Activated T-helper 9 cell treated with anti-CD3 and anti-CD28 coated beads, Interleukin-2, amount 50 U/mL, for 16 hours (primary cell): ENCODE results near the gene SUSD1.
"Not testable (repeated sequence)": the region's sequence is repeated elsewhere in the genome, so short reads cannot be mapped to it uniquely, and the experiment has no call there.

Experiments used
- DNase-seq: peaks from one replicate; pipeline ENCODE4 v3.0.0-alpha.2; 2020; ENCODE audit warnings: low read depth

Gene SUSD1

DNA sequence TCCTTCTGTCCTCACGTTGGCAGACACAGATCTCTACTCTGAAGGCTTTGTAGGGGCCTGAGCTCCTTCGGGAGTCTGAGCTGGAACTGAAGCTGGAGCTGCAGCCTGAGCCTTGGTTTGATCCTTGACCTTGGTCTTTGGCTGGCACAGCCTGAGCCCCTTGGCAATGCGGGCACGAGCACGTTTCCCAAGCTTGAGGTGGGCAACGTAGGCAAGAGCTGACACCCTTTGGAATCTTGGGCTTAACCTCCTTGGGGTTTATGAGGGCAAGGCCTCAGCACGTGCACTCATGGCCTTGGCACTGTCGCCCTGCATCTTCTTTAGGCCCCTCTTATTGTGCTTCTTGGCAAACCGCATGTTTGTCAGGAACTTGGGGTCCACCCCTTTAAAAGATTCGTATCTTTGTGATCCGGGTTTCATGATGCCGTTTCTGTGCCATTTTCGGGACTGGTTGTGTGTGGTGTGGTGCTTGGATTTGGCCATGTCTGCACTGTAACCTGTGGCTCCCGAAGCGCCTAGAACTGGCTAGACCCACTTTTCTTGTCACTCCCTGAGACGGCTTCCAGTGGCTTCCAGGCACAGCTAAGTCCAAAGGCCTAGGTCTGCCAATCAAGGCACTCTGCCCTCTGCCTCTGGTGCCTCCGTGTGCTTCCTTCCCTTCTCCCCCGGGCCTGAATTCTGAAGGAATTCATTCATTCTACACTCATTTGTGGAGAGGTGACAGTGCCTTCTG lies 1.4 kb downstream of the SUSD1 start:
- DNase-seq = no peak

DNA sequence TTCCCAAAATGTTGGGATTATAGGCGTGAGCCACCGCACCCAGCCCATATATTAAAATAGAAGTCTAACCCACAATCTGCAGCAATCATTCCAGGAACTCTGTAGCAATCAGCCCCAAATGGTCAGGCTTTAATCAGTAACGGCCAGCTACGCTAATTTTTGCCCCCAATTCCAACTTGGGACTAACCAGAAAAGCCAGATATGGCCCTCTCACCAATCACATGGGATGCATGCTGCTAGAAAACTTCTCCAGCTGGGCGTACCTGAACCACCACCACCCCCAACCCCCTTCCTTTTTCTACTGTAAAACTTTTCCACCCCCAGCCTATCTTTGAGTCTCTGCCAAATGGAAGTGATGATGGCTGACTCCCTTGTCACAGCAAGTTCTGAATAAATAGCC lies 4.1 kb downstream of the SUSD1 start:
- no peak for DNase-seq

DNA sequence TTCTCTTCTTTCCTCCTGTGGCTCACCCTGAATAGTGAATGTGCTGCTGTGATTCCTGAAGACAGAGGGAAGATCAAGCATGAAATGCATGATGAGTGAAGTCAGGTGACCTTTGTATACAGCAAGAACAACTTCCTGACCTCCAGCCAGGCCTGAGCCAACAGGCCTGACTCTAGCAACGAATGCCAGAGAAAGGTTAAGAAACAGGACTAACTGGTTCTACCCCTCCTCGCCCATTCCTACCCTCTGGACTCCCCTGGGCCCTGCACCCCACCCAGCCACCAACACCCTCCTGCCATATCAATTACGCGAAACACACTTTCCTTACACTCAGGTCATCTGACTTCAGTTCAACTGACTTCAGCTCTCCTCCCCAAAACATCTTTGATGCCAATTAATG lies 4.9 kb downstream of the SUSD1 start:
- no peak for DNase-seq

DNA sequence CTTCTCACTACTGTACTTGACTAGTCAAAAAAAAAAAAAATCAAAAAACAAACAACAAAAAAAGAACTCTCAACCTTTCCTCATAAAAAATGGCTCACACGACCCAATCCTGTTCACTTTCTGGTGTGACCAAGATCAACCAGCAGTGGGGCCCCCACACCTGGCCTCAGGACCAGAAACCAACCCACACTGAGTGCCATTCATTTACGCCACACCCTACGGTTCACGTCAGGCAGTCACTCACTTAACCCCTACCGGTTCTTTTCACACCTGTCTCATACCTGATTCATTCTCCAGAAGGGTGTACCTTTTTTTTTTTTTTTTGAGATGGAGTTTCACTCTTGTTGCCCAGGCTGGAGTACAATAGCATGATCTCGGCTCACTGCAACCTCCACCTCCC lies 5.7 kb downstream of the SUSD1 start:
- DNase-seq = no peak

DNA sequence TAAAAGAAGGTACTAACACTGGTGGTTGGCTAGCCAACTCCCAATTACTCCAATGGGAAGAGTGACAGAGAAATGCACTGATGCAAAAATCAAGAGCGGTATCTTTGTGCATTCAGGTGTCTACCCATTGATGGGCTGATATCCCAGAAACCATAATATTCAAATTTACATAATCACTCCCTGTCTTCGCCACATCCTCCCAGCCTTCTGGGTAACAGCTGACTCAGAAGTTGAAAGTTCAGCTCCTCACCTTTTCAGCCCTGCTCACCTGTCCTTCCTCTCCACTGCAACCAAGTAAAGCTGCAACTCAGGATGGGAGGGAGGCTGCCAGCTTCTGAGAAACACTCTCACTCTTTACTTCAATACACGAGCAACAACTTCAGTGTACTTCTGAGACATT lies 6.9 kb downstream of the SUSD1 start:
- DNase-seq = no peak

DNA sequence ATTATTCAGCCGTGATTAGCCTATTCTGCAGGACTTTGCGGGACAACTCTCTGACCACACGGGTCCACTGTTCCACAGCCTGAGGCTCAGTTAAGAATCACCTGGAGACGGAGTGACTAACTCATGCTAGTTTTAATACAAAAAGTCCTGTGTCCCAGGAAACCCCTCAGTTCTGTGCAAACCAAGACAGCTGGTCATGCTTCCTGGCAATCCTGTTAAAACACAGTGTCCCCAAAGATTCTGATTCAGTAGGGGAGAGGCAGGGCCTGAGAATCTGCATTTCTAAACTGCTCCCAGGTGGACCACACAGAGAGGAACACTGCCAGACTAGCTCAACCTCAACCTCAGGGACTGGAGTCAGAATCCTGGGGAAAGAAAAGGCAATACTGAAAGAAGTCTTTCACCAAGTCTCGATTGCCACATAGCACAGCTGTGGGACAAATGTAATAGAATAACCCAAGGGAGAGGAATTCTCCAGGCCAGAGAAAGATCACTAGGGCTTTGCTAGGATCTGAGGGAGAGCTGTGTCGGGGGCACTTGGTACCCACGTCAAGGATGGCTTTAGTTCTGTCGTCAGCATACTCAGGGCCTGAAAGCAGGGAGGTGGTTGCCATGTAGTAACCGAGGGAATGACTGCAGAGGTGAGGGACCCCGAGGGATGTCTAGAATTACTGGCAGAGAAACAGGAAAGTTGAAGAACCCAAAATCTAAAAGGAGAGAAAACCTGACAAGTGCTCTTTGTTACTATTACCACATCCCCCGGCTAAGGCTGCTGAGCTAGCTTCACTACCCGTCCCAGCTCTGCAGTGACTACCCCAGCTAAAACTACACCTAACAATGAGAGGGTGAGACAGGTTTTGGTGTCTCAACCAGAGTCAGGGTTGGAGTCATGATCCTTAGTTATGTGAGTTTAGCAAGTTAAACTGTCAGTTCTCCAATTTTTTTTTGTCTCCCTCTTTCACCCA lies 8.6 kb downstream of the SUSD1 start:
- no peak for DNase-seq

DNA sequence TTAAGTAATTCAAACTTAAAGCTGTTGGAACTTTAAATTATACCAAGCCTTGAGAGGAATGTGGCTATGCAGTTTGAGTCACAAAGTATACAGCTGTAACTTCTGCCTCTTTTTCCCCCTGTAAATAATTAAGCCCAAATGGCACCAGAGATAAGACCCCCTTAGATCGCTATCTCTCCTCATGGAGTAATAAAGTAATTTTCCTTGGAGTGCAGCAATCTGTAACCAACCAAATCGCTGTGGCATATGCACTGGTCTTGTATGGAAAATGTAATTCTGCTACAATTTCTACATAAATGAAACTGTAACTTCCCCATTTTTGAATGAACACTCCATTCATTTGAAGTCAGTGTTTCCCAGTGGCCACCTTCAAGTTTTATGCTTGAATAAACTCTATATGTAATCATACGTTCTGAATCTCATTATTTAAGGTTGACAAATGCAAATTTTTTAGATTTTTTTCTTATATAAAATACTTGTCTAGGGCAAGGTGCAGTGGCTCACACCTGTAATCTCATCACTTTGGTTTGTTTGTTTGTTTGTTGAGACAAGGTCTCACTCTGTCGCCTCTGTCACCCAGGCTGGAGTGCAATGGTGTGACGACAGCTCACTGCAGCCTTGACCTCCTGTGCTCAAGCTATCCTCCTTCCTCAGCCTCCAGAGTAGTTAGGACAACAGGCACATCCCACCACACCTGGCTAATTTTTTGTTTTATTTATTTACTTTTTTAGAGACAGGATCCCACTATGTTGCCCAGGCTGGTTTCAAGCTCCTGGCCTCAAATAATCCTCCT lies 12.3 kb downstream of the SUSD1 start:
- no peak for DNase-seq

DNA sequence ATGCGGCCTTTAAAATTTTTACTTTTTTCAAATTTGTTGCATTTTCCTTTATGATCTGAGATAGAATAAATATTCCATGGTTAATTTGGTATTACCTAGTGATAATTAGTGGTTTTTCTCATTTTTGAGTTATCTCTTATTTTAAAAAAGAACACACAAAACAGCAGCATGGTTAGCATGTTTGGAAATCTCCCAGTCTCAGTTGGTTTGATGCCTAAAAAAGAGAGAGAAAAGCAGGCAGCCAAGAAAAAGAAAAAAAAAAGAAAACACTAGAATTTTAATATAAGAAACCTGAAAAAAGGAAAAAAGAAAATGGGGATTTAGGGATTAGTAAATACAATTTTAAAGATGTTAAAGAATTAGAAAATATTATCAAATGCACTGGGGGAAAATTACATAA lies 15.3 kb downstream of the SUSD1 start:
- DNase-seq = no peak

DNA sequence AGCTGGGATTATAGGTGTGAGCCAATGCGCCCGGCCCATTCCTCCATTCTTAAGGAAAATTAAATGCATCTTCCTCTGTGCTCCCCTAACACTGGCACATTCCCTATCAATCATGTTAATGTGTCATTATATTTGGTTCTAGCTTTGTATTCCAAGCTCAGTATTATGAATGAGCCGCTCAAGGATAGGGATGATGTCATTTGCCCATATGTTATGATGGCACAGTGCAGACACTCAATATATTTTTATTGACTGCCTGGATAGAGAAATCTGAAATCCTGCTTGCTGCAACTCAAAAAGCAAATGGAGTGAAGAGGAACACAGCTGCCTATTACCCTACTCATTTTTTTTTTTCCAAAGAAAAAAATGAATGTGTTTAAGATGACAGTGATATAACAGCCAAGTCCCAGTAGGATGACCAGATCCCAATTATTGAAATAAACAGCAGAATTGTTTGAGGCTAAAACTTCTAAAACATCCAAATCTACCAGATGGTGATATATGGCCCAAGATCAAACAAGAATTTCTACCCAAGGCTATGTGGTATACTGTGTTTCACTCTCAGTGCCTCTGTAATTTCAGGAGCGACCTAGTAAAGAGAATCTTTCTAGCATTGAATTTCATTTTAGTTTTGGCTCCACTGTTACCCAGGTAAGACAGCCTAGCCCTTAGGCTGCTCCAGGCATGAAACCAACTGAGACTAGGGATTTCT lies 16.3 kb downstream of the SUSD1 start:
- DNase-seq = no peak

DNA sequence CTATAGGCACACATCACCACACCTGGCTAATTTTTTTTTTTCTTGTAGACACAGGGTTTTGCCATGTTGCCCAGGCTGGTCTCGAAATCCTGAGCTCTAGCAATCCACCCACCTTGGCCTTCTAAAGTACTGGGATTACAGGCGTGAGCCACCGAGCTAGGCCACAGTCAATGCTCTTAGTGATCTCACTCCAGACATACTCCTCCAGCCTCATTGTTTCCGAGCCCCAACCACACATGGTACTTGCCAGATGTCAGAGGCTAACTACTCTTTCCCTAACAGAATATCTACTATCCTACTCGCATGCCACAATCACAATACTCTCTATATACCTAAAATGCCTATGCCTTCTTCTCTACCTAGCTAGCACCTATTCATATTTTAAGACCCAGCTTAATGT lies 17.1 kb downstream of the SUSD1 start:
- DNase-seq = no peak

DNA sequence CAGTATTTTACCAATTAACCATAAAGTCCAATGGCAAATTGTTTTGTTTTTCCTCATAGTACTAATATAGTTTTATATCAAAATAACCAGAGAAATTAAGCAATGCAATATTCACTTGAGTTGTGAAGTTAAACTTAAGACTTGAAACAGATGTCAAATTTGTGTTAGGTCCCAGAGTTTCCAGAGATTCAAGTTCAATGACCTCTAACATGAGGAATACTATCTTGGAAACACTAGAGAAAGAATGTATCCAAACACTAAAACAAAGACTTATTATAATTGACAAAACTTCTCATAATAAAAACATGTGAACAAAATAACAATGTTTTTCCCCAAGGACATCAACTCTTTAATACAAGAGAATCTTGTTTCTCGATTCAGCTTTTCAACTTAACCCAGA lies 18.0 kb downstream of the SUSD1 start:
- no peak for DNase-seq

DNA sequence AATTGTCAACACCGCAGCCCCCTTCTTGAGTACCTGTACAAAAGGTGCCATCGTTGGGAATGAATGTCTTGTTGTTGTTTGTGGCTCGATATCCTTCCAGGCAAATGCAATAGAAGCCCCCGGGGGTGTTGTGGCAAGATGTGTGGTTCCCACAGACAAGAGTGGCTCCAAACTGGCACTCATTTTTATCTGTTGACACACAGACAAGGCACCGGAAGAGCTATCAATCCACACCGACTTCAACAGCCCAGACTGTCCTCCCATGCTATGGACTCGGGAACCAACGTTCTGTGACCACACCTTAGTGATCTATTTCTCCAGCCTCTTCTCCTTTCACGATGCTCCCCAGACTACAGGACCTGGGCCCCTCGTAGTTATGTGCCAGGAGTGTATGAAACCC lies 25.9 kb downstream of the SUSD1 start:
- DNase-seq = no peak

DNA sequence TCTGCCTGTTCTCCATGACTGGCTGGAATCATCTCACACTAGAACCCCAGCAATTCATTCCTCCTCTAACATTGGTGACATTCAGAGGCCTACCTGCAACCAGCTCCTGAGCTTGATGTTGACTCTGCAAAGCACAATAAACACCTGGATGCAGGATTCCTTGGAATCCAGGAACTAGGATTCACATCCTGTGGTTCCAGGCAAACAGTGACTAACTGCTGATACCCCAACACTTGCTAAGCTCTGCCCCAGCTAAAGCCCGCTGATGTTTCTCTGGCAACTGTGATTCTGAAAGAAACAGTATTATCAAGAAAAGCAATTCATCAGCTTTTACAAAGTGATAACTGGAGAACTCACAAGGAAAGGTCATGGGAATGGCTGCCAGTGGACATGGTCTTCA lies 29.2 kb downstream of the SUSD1 start:
- no peak for DNase-seq

DNA sequence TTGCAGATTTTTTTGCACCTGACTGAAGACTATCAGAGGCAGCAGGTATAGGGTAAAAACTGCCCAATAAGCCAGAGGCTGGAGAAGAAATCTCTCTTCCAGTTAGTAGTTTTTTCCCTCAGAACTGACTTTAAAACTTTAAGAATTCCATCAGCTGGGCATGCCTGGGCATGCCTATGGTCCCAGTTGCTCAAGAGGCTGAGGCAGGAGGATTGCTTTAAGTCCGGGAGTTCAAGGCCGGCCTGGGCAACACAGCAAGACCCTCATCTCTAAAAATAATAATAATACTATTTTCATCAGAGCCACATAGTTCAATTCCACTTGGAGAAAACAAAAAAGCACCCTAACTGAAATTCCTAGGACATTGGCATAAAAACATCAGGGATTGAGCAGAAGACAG lies 30.3 kb downstream of the SUSD1 start:
- no peak for DNase-seq

DNA sequence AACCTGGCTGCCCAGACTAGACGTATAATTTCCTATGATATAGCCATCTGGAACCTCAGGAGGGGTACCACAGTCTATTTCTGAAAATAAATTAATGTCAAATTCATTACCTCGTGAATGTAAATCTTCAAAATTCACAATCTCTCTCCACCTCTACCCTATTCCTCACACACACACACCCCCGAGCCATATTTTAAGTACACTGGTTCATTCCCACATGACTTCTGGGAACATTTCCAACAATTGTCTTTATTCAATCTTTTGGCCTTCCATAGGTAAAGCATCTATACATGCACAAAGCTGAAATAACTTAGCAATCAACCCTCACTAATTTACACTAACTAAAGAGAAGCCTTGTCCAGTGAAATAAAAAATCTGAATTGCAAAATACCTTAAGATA lies 32.7 kb downstream of the SUSD1 start:
- DNase-seq = no peak

DNA sequence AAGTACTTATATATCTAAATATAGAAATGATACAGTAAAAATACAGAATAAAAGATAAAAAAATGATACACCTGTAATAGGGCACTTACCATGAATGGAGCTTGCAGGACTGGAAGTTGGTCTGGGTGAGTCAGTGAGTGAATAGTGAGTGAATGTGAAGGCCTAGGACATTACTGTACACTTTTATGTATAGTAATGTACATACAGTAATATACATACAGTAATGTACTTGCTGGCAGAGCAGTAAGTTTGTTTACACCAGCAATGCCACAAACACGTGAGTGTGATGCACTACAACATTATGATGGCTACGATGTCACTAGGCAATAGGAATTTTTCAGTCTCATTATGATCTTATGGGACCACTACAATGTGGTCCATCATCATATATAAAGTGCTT lies 34.2 kb downstream of the SUSD1 start:
- DNase-seq = no peak

DNA sequence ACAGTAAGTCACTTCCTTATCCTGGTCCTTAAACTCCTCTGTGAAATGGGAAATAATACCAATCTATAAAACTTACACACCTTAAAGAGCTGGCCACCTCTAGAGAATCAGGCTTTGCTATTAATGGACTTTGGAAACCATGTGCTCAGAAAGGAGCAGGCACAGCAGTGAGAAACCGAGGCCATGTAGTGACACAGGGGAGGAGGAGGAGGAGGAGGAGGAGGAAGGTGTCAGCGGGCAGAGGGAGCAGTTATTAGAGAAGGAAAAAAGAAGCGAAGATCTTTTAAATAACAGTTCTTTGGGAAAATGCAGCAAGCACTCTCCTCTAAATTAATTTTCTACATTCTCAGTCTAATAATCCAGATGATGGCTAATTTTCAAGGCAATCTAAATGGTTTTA lies 38.0 kb downstream of the SUSD1 start:
- DNase-seq = no peak

DNA sequence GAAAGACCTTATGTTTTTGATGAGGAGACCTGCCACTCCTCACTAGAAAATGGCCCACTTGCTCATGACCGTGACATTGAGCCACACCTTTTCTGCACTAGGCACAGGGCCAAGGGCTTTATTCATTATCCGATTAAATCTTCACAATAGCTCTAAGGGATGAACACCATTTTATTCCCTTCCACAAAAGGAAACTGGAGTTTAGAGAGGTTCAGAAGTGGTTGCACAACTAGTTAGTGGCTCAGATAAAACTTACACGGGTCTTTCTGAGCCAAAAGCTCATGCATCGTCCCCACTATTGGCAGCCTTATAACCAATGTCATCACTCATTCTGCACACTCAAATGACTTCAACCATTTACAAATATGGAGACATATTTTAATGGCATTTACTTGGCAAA lies 39.4 kb downstream of the SUSD1 start:
- DNase-seq = no peak

DNA sequence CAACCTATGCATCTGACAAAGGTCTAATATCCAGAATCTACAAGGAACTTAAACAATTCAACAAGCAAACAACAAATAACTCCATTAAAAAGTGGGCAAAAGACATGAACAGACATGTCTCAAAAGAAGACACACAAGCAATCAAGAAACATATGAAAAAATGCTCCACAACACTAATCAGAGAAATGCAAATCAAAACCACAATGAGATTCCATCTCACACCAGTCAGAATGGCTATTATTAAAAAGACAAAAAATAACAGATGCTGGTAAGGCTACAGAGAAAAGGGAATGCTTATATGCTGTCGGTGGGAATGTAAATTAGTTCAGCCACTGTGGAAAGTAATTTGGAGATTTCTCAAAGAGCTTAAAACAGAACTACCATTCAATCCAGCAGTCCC lies 41.3 kb downstream of the SUSD1 start:
- not testable (repeated sequence) for DNase-seq

DNA sequence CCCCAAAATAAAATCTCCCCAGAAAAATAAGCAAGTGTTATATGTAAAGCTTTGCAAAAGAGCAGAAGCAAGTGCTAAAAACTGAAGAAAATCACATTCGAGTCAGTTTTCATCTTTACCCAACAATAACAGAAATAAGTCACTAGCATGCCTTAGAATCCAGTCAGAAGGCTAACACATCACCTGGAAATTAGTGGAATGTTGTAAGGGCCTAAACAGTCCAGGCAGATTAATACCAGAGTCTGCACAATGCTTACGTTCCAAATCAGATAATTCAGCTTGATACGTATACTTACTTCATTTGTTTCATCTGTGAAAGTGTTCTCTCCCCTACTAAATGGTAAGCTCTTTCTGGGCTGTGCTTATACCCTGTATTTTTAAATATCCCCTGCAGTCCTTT lies 42.7 kb downstream of the SUSD1 start:
- no peak for DNase-seq

DNA sequence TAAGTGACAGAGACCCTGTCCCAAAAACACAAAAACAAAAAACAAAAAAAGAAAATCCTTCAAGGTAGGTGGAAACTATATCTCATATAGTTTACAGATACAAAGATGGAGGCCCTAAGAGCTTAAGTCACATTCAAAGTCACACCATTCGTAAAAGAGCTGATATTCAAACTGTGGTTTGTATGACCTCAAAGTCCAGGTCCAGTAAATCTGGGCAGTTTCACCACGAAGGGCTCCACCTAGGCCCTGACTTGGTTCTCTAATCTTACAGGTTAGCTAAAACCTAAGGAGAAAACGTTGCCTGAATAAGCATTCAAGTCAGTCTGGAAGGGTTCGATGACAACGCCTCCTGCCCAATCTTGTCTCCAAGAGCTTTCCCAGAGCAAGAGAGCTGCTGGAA lies 44.1 kb downstream of the SUSD1 start:
- no peak for DNase-seq

DNA sequence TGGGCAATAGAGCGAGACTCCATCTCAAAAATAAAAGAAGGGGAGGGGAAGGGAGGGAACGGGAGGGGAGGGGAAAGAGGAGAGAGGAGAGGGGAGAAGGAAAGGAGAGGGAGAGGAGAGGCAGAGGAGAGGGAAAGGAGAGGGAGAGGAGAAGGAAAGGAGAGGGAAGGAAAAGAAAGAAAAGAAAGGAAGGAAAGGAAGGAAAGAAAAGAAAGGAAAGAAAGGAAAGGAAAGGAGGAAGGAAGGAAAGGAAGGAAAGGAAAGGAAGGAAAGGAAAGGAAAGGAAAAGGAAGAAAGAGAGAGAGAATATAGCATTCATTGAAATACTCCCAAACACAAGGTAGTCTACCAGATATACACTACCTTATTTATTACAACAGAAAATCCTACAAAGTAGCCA lies 44.8 kb downstream of the SUSD1 start:
- no peak for DNase-seq
